Subcutaneous adipose tissue (tissue), 4 donors: ENCODE data around the gene CTRB2. TPM values are rescaled to one million over a fixed set of nuclear protein-coding genes. Genes with fewer than 3 reads are reported as not detected.

Experiments
- CTCF ChIP-seq: fragments of 450-650 bp; IDR thresholded peaks from one replicate; pipeline ENCODE4 v1.5.1; 2016; ENCODE audit warnings: low read depth, mild to moderate bottlenecking, control low read depth, antibody characterized with exemption, moderate library complexity
- total RNA-seq, 4 donors: library from RNA; depleted of rRNA; stranded (reverse); fragments of >200 nt; gene quantifications; one replicate each; pipeline ENCODE4 v1.1.0, GENCODE V29; 2016

The CTRB2 gene
- total RNA-seq, 4 donors from 2014 or later: not detected

- no peak for TF ChIP-seq CTCF
Measured at GRCh38 chr16:75160386-75160785, 46.6 kb downstream of the CTRB2 start.

Other genes starting within 250 kb of the CTRB2 start
- gene WDR59, start 222.0 kb downstream of the CTRB2 start, total RNA-seq: 10 to 100 TPM; 20.5 to 33.2 (median 25.6) TPM
- gene ZNRF1, start 208.1 kb downstream of the CTRB2 start, total RNA-seq: 10 to 100 TPM in 3 of 4 donors, 1 to 10 TPM in 1; 8.3 to 17.3 (median 13.2) TPM
- 100 to 1,000 TPM in 1 of 4 donors, 10 to 100 TPM in 2, 1 to 10 TPM in 1; 6.0 to 120 (median 17.1) TPM for gene LDHD, start 90.4 kb downstream of the CTRB2 start, total RNA-seq
- gene ZFP1, start 58.6 kb downstream of the CTRB2 start, total RNA-seq: 10 to 100 TPM in 1 of 4 donors, 1 to 10 TPM in 3; 7.7 to 12.2 (median 8.3) TPM
- gene CTRB1, start 11.8 kb upstream of the CTRB2 start, total RNA-seq: not detected
- gene BCAR1, start 44.5 kb upstream of the CTRB2 start, total RNA-seq: 10 to 100 TPM; 14.1 to 34.1 (median 16.1) TPM
- gene CFDP1, start 226.3 kb upstream of the CTRB2 start, total RNA-seq: 10 to 100 TPM; 38.6 to 60.7 (median 57.0) TPM